Measurements from ENCODE around the gene ZNF3.
A peak's percentile ranks its signal among the peaks of the same experiment; 100 is the strongest.

The ZNF3 gene

DNA sequence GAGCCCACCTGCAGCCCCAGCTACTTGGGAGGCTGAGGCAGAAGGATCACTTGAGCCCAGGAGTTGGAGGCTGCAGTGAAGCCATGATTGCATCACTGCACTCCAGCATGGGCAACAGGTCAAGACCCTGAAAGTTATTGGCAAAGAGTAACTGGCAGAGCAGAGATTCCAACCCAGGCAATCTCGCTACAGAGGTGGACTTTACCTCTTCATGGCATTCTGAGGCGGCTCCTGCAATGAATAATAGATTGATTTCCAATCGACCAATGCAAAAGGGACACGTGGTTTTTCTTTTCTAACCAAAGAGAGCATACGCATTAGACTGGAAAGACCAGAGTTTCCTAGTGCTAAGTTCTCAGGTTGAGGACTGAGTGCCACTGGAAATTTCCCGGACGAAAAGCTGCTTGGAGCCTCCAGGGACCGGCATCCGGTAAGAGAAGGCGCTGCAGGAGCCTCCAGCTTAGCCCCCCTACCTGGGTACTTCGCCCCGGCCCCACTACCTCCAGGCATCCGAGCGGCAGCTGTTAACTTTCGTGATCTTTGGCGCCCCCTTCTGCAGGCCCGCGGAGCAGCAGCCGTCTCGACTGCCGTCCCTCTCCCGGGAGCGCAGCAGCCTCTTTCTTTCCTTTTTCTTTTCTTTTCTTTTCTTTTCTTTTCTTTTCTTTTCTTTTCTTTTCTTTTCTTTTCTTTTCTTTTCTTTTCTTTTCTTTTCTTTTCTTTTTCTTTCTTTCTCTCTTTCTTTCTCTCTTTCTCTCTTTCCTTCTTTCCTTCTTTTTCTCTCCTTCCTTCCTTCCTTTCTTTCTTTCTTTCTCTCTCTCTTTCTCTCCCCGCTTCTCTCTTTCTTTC, 49.3 kb upstream of the ZNF3 start (continued):
- TF ChIP-seq ZNF624 (tag by site-specific recombination; IDR thresholded peaks at IDR 0.05) = no peak
- peak; percentile 38; the same call in 1 of the 2 replicates for TF ChIP-seq ZEB2 (tag by site-specific recombination; IDR thresholded peaks at IDR 0.05)
- TF ChIP-seq, protein P1, sequence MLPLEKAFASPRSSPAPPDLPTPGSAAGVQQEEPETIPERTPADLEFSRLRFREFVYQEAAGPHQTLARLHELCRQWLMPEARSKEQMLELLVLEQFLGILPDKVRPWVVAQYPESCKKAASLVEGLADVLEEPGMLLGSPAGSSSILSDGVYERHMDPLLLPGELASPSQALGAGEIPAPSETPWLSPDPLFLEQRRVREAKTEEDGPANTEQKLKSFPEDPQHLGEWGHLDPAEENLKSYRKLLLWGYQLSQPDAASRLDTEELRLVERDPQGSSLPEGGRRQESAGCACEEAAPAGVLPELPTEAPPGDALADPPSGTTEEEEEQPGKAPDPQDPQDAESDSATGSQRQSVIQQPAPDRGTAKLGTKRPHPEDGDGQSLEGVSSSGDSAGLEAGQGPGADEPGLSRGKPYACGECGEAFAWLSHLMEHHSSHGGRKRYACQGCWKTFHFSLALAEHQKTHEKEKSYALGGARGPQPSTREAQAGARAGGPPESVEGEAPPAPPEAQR (tag by site-specific recombination; IDR thresholded peaks at IDR 0.05) = no peak
- no peak for TF ChIP-seq ZNF184 (tag by site-specific recombination; IDR thresholded peaks at IDR 0.05)
- TF ChIP-seq ZNF776 (tag by site-specific recombination; IDR thresholded peaks at IDR 0.05; ENCODE audit: borderline replicate concordance) = no peak
- TF ChIP-seq ZNF501 (tag by site-specific recombination; IDR thresholded peaks at IDR 0.05) = no peak
- no peak for TF ChIP-seq ZNF394 (tag by site-specific recombination; IDR thresholded peaks at IDR 0.05; ENCODE audit: borderline replicate concordance)
- TF ChIP-seq PRDM1 (tag by site-specific recombination; IDR thresholded peaks at IDR 0.05) = peak; percentile 91
- TF ChIP-seq, protein P2, sequence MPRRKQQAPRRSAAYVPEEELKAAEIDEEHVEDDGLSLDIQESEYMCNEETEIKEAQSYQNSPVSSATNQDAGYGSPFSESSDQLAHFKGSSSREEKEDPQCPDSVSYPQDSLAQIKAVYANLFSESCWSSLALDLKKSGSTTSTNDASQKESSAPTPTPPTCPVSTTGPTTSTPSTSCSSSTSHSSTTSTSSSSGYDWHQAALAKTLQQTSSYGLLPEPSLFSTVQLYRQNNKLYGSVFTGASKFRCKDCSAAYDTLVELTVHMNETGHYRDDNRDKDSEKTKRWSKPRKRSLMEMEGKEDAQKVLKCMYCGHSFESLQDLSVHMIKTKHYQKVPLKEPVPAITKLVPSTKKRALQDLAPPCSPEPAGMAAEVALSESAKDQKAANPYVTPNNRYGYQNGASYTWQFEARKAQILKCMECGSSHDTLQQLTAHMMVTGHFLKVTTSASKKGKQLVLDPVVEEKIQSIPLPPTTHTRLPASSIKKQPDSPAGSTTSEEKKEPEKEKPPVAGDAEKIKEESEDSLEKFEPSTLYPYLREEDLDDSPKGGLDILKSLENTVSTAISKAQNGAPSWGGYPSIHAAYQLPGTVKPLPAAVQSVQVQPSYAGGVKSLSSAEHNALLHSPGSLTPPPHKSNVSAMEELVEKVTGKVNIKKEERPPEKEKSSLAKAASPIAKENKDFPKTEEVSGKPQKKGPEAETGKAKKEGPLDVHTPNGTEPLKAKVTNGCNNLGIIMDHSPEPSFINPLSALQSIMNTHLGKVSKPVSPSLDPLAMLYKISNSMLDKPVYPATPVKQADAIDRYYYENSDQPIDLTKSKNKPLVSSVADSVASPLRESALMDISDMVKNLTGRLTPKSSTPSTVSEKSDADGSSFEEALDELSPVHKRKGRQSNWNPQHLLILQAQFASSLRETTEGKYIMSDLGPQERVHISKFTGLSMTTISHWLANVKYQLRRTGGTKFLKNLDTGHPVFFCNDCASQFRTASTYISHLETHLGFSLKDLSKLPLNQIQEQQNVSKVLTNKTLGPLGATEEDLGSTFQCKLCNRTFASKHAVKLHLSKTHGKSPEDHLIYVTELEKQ (tag by site-specific recombination; IDR thresholded peaks at IDR 0.05; ENCODE audit: borderline replicate concordance) = no peak
- TF ChIP-seq ZNF174 (tag by site-specific recombination; IDR thresholded peaks at IDR 0.05) = no peak
- no peak for TF ChIP-seq ZNF16 (tag by site-specific recombination; IDR thresholded peaks at IDR 0.05; ENCODE audit: low read depth)
- TF ChIP-seq, protein P3, sequence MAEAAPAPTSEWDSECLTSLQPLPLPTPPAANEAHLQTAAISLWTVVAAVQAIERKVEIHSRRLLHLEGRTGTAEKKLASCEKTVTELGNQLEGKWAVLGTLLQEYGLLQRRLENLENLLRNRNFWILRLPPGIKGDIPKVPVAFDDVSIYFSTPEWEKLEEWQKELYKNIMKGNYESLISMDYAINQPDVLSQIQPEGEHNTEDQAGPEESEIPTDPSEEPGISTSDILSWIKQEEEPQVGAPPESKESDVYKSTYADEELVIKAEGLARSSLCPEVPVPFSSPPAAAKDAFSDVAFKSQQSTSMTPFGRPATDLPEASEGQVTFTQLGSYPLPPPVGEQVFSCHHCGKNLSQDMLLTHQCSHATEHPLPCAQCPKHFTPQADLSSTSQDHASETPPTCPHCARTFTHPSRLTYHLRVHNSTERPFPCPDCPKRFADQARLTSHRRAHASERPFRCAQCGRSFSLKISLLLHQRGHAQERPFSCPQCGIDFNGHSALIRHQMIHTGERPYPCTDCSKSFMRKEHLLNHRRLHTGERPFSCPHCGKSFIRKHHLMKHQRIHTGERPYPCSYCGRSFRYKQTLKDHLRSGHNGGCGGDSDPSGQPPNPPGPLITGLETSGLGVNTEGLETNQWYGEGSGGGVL (tag by site-specific recombination; IDR thresholded peaks at IDR 0.05) = no peak
- TF ChIP-seq, protein P4, sequence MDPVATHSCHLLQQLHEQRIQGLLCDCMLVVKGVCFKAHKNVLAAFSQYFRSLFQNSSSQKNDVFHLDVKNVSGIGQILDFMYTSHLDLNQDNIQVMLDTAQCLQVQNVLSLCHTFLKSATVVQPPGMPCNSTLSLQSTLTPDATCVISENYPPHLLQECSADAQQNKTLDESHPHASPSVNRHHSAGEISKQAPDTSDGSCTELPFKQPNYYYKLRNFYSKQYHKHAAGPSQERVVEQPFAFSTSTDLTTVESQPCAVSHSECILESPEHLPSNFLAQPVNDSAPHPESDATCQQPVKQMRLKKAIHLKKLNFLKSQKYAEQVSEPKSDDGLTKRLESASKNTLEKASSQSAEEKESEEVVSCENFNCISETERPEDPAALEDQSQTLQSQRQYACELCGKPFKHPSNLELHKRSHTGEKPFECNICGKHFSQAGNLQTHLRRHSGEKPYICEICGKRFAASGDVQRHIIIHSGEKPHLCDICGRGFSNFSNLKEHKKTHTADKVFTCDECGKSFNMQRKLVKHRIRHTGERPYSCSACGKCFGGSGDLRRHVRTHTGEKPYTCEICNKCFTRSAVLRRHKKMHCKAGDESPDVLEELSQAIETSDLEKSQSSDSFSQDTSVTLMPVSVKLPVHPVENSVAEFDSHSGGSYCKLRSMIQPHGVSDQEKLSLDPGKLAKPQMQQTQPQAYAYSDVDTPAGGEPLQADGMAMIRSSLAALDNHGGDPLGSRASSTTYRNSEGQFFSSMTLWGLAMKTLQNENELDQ (tag by site-specific recombination; IDR thresholded peaks at IDR 0.05; ENCODE audit: low read depth) = no peak
- TF ChIP-seq, protein P5, sequence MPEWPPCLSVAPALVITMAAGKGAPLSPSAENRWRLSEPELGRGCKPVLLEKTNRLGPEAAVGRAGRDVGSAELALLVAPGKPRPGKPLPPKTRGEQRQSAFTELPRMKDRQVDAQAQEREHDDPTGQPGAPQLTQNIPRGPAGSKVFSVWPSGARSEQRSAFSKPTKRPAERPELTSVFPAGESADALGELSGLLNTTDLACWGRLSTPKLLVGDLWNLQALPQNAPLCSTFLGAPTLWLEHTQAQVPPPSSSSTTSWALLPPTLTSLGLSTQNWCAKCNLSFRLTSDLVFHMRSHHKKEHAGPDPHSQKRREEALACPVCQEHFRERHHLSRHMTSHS (tag by site-specific recombination; IDR thresholded peaks at IDR 0.05) = no peak
- no peak for TF ChIP-seq ZNF132 (tag by site-specific recombination; IDR thresholded peaks at IDR 0.05; ENCODE audit: borderline replicate concordance)
- peak; percentile 96 for TF ChIP-seq ZNF121 (tag by site-specific recombination; IDR thresholded peaks at IDR 0.05)
- TF ChIP-seq, protein P6, sequence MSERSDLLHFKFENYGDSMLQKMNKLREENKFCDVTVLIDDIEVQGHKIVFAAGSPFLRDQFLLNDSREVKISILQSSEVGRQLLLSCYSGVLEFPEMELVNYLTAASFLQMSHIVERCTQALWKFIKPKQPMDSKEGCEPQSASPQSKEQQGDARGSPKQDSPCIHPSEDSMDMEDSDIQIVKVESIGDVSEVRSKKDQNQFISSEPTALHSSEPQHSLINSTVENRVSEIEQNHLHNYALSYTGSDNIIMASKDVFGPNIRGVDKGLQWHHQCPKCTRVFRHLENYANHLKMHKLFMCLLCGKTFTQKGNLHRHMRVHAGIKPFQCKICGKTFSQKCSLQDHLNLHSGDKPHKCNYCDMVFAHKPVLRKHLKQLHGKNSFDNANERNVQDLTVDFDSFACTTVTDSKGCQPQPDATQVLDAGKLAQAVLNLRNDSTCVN (tag by site-specific recombination; optimal IDR thresholded peaks at IDR 0.05) = no peak
- TF ChIP-seq, protein P7, sequence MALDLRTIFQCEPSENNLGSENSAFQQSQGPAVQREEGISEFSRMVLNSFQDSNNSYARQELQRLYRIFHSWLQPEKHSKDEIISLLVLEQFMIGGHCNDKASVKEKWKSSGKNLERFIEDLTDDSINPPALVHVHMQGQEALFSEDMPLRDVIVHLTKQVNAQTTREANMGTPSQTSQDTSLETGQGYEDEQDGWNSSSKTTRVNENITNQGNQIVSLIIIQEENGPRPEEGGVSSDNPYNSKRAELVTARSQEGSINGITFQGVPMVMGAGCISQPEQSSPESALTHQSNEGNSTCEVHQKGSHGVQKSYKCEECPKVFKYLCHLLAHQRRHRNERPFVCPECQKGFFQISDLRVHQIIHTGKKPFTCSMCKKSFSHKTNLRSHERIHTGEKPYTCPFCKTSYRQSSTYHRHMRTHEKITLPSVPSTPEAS (tag by site-specific recombination; IDR thresholded peaks at IDR 0.05) = no peak
- TF ChIP-seq ZNF112 (tag by site-specific recombination; IDR thresholded peaks at IDR 0.05) = no peak
- peak; percentile 5; the same call in 1 of the 2 replicates for TF ChIP-seq ZXDB (tag by site-specific recombination; IDR thresholded peaks at IDR 0.05)
- no peak for TF ChIP-seq ZNF596 (tag by site-specific recombination; IDR thresholded peaks at IDR 0.05)
- TF ChIP-seq, protein P8, sequence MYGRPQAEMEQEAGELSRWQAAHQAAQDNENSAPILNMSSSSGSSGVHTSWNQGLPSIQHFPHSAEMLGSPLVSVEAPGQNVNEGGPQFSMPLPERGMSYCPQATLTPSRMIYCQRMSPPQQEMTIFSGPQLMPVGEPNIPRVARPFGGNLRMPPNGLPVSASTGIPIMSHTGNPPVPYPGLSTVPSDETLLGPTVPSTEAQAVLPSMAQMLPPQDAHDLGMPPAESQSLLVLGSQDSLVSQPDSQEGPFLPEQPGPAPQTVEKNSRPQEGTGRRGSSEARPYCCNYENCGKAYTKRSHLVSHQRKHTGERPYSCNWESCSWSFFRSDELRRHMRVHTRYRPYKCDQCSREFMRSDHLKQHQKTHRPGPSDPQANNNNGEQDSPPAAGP (tag by site-specific recombination; IDR thresholded peaks at IDR 0.05) = no peak
- TF ChIP-seq HOXD13 (CRISPR knock-in tag; IDR thresholded peaks at IDR 0.05; ENCODE audit: borderline replicate concordance) = no peak
- TF ChIP-seq ZNF292 (tag by site-specific recombination; IDR thresholded peaks at IDR 0.05; ENCODE audit: borderline replicate concordance, low read depth) = no peak
- no peak for TF ChIP-seq ZNF24 (tag by site-specific recombination; IDR thresholded peaks at IDR 0.05)

All from HEK293 (cell line).